CD14-positive monocyte (primary cell): ENCODE data around the gene MIEF1. TPM values are rescaled to one million over a fixed set of nuclear protein-coding genes. Genes with fewer than 3 reads are reported as not detected.

ENCODE experiments used
- DNase-seq, 3 donors: peaks; one replicate each; pipeline ENCODE4 v3.0.0-alpha.2; 2011 to 2022
- H2AFZ ChIP-seq: 2 replicates; pipeline ENCODE4 v1.6.0; 2012; ENCODE audit warnings: mild to moderate bottlenecking, low read depth, low read length, inconsistent platforms; ENCODE audit not compliant: insufficient read depth, poor library complexity, severe bottlenecking
- H3K27ac ChIP-seq, 2 donors: 1 replicate in 1 of 2; 2 replicates in 1 of 2; pipeline ENCODE4 v1.5.1; 2012 to 2013; ENCODE audit warnings: low read length in 2 of 2, control low read depth in 1 of 2, inconsistent platforms in 1 of 2, low read depth in 1 of 2, mild to moderate bottlenecking in 1 of 2
- H3K27me3 ChIP-seq, 2 donors: one replicate each; pipeline versions ENCODE4 v1.6.0 to v1.6.1; 2011 to 2013; ENCODE audit warnings: low read length in 2 of 2; ENCODE audit not compliant: control insufficient read depth in 2 of 2, insufficient read depth in 2 of 2
- H3K36me3 ChIP-seq, 2 donors: replicated peaks in 1 of 2; 1 replicate in 1 of 2; 2 replicates in 1 of 2; pipeline versions ENCODE4 v1.5.1 to v1.6.1; 2012 to 2013; ENCODE audit warnings: low read length in 2 of 2, control low read depth in 1 of 2, inconsistent platforms in 1 of 2, mild to moderate bottlenecking in 1 of 2; ENCODE audit not compliant: insufficient read depth in 2 of 2, control insufficient read depth in 1 of 2
- H3K4me1 ChIP-seq, 2 donors: 1 replicate in 1 of 2; 2 replicates in 1 of 2; pipeline versions ENCODE4 v1.5.1 to v1.6.1; 2012 to 2013; ENCODE audit warnings: low read length in 2 of 2, control low read depth in 1 of 2, inconsistent platforms in 1 of 2, mild to moderate bottlenecking in 1 of 2, moderate library complexity in 1 of 2; ENCODE audit not compliant: insufficient read depth in 2 of 2, control insufficient read depth in 1 of 2
- H3K4me2 ChIP-seq: replicated peaks from 2 replicates; pipeline ENCODE3; 2012; ENCODE audit warnings: low read length, moderate library complexity, mild to moderate bottlenecking; ENCODE audit not compliant: poor library complexity, severe bottlenecking; ENCODE audit errors: extremely low read depth
- H3K4me3 ChIP-seq, 3 experiments: fragments of 200-600 bp in 1 of 3; sonication (generic) in 1 of 3; replicated peaks in 1 of 3; 1 replicate in 2 of 3; 2 replicates in 1 of 3; pipeline ENCODE4 v1.5.1; 2011 to 2013; ENCODE audit warnings: low read length in 3 of 3, mild to moderate bottlenecking in 3 of 3, control low read depth in 2 of 3, low read depth in 2 of 3, inconsistent platforms in 1 of 3, moderate library complexity in 1 of 3
- H3K79me2 ChIP-seq: 2 replicates; pipeline ENCODE4 v1.6.0; 2012; ENCODE audit warnings: mild to moderate bottlenecking, control low read depth, inconsistent platforms, low read length, moderate library complexity; ENCODE audit not compliant: insufficient read depth
- H3K9ac ChIP-seq: 2 replicates; pipeline ENCODE4 v1.6.0; 2017; ENCODE audit warnings: low read length, mild to moderate bottlenecking; ENCODE audit not compliant: insufficient read depth, poor library complexity, severe bottlenecking
- H3K9me3 ChIP-seq, 2 donors: replicated peaks in 1 of 2; 1 replicate in 1 of 2; 2 replicates in 1 of 2; pipeline versions ENCODE4 v1.5.1 to v1.6.1; 2012 to 2013; ENCODE audit warnings: low read length in 2 of 2, control low read depth in 1 of 2; ENCODE audit not compliant: control insufficient read depth in 1 of 2, insufficient read depth in 1 of 2
- H4K20me1 ChIP-seq: 2 replicates; pipeline ENCODE4 v1.6.0; 2012; ENCODE audit warnings: mild to moderate bottlenecking, low read length, control low read depth, moderate library complexity; ENCODE audit not compliant: insufficient read depth
- H3K27ac Mint-ChIP-seq, 7 donors: one replicate each; pipeline ENCODE4 v1.8.0; 2020; ENCODE audit warnings: mild to moderate bottlenecking in 7 of 7, mixed read lengths in 7 of 7, moderate library complexity in 6 of 7, inconsistent platforms in 2 of 7
- H3K27me3 Mint-ChIP-seq, 3 donors: one replicate each; pipeline ENCODE4 v1.8.0; 2021 to 2022; ENCODE audit warnings: low read depth in 3 of 3, mild to moderate bottlenecking in 3 of 3, mixed read lengths in 3 of 3, moderate library complexity in 3 of 3, inconsistent platforms in 1 of 3
- H3K36me3 Mint-ChIP-seq, 2 donors: one replicate each; pipeline ENCODE4 v1.8.0; 2020; ENCODE audit warnings: mixed read lengths in 2 of 2, inconsistent platforms in 1 of 2, mild to moderate bottlenecking in 1 of 2
- H3K4me1 Mint-ChIP-seq: one replicate; pipeline ENCODE4 v1.8.0; 2020; ENCODE audit warnings: mild to moderate bottlenecking, mixed read lengths
- H3K4me3 Mint-ChIP-seq, 2 donors: one replicate each; pipeline ENCODE4 v1.8.0; 2020; ENCODE audit warnings: mild to moderate bottlenecking in 2 of 2, mixed read lengths in 2 of 2, moderate library complexity in 1 of 2
- H3K9me3 Mint-ChIP-seq, 7 donors: one replicate each; pipeline ENCODE4 v1.8.0; 2020 to 2022; ENCODE audit warnings: mixed read lengths in 7 of 7, mild to moderate bottlenecking in 6 of 7, moderate library complexity in 6 of 7, inconsistent platforms in 2 of 7
- WGBS: methylation state at CpG from one replicate; pipeline ENCODE4 v1.1.5; 2013; ENCODE audit warnings: missing lambda C conversion rate; ENCODE audit not compliant: insufficient coverage; 5-methylcytosine and 5-hydroxymethylcytosine counted together
- intact Hi-C, 2 donors: fragments of 100-400 bp; cut with micrococcal nuclease; formaldehyde crosslinking; loops; one replicate each; pipeline versions ENCODE4 v1.15.0 to v1.15.1; 2023
- polyA plus RNA-seq, 3 donors: library from polyadenylated mRNA; depleted of rRNA in 1 of 3; unstranded in 2 of 3; stranded (reverse) in 1 of 3; fragments of 300-500 nt in 2 of 3; fragments of >200 nt in 1 of 3; fragmentation: Illumina TruSeq in 2 of 3; gene quantifications; 1 replicate in 2 of 3; 2 replicates in 1 of 3; pipeline ENCODE4 v1.2.3, GENCODE V29; 2012 to 2021
- TF ChIP-seq, protein P1 (sequence below): fragments of 200-600 bp; IDR thresholded peaks from one replicate; pipeline ENCODE4 v1.8.0; 2022; ENCODE audit warnings: antibody characterized with exemption, mild to moderate bottlenecking

Gene MIEF1
- polyA plus RNA-seq, 3 donors = 9.4 to 14.0 (median 13.3) TPM

DNA sequence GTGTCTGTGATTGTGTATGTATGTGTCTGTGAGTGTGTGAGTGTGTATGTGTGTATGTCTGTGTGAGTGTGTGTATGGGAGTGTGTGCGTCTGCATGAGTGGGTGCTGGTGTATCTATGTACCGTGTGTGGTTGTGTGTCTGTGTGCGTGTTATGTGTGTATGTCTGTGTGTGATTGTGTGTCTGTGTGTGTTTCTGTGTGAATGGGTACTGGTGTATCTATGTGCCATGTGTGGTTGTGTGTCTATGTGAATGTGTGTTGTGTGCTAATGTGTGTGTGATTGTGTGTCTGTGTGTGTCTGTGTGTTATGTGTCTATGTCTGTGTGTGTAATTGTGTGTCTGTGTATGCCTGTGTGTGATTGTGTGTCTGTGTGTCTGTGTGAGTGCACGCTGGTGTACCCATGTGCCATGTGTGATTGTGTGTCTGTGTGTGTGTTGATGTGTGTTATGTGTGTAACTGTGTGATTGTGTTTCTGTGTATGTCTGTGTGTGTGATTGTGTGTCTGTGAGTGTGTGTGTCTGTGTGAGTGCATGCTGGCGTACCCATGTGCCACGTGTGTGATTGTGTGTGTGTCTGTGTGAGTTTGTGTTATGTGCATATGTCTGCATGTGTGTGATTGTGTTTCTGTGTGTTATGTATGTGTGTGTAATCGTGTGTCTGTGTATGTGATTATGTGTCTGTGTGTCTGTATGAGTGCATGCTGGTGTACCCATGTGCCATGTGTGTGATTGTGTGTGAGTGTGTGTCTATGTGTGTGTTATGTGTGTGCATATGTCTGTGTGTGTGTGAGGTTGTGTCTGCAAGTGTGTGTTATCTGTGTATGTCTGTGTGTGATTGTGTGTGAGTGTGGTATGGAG lies 61.7 kb downstream of the MIEF1 start:
- peaks cover 2 to 16% of the 10 kb centered on the region in 2 donors for H3K27me3 ChIP-seq
- TF ChIP-seq, protein P1, sequence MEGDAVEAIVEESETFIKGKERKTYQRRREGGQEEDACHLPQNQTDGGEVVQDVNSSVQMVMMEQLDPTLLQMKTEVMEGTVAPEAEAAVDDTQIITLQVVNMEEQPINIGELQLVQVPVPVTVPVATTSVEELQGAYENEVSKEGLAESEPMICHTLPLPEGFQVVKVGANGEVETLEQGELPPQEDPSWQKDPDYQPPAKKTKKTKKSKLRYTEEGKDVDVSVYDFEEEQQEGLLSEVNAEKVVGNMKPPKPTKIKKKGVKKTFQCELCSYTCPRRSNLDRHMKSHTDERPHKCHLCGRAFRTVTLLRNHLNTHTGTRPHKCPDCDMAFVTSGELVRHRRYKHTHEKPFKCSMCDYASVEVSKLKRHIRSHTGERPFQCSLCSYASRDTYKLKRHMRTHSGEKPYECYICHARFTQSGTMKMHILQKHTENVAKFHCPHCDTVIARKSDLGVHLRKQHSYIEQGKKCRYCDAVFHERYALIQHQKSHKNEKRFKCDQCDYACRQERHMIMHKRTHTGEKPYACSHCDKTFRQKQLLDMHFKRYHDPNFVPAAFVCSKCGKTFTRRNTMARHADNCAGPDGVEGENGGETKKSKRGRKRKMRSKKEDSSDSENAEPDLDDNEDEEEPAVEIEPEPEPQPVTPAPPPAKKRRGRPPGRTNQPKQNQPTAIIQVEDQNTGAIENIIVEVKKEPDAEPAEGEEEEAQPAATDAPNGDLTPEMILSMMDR = no peak
- no peak overlapping the region for H2AFZ ChIP-seq
- intact Hi-C loops = no loop called here
- no peak overlapping the region for H3K27ac ChIP-seq
- no peaks in the 10 kb centered on the region for H3K79me2 ChIP-seq
- H3K4me3 ChIP-seq = no peak overlapping the region
- H3K9me3 Mint-ChIP-seq = peaks cover 0 to 10% (median 5%) of the 10 kb centered on the region in 7 donors
- DNase-seq = no peak
- H3K4me1 Mint-ChIP-seq = peaks cover 7% of the 10 kb centered on the region
- H3K9me3 ChIP-seq = no peaks in the 10 kb centered on the region
- H4K20me1 ChIP-seq = no peaks in the 10 kb centered on the region
- no peaks in the 10 kb centered on the region for H3K36me3 ChIP-seq
- no peak overlapping the region for H3K4me3 Mint-ChIP-seq
- H3K27me3 Mint-ChIP-seq = peaks cover 20 to 31% (median 22%) of the 10 kb centered on the region in 3 donors
- no peak overlapping the region for H3K4me2 ChIP-seq
- no peak overlapping the region for H3K9ac ChIP-seq
- 86% methylated on average over 7 of the region's 7 CpGs for WGBS
- H3K27ac Mint-ChIP-seq = no peak overlapping the region
- H3K4me1 ChIP-seq = no peaks in the 10 kb centered on the region
- no peaks in the 10 kb centered on the region for H3K36me3 Mint-ChIP-seq

DNA sequence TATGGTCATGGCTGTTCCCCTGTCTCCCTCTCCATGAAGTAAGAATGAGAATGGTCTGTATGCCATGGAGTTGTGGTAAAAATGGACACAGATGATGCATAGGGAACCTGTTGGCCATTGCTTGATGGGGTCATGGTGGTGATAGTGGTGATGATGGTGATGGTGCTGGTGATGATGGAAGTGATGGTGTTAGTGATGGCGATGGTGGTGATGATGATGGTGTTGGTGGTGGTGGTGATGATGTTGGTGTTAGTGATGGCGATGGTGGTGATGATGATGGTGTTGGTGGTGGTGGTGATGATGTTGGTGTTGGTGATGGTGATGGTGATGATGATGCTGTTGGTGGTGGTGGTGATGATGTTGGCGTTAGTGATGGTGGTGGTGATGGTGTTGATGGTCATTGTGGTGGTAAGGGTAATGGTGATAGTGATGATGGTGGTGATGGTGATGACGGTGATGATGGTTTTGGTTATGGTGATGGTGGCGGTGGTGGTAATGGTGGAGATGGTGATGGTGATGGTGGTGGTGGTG lies 63.4 kb downstream of the MIEF1 start:
- Mint-ChIP-seq H3K27ac (no peak overlapping the region), H3K4me1 (peaks cover 7% of the 10 kb centered on the region), H3K9me3 (peaks cover 0 to 10% (median 5%) of the 10 kb centered on the region in 7 donors), H3K27me3 (peaks cover 6 to 14% (median 6%) of the 10 kb centered on the region in 3 donors), H3K36me3 (no peaks in the 10 kb centered on the region), H3K4me3 (no peak overlapping the region)
- no peaks in the 10 kb centered on the region for H3K9me3 ChIP-seq
- TF ChIP-seq, protein P1 = no peak
- H4K20me1 ChIP-seq = no peaks in the 10 kb centered on the region
- intact Hi-C loops = no loop called here
- WGBS = 99% methylated on average over 5 of the region's 5 CpGs
- no peak overlapping the region for H3K4me3 ChIP-seq
- H3K4me2 ChIP-seq = no peak overlapping the region
- H3K4me1 ChIP-seq = no peaks in the 10 kb centered on the region
- no peak overlapping the region for H3K27ac ChIP-seq
- no peaks in the 10 kb centered on the region for H3K36me3 ChIP-seq
- peaks cover 0 to 4% of the 10 kb centered on the region in 2 donors for H3K27me3 ChIP-seq
- no peak overlapping the region for H2AFZ ChIP-seq
- H3K79me2 ChIP-seq = no peaks in the 10 kb centered on the region
- DNase-seq = no peak
- H3K9ac ChIP-seq = no peak overlapping the region
